SK-N-MC (cell line): Measurements from ENCODE around the gene MINDY4.

Experiments used
- EZH2 ChIP-seq: fragments of 200-600 bp; sonication (generic); IDR thresholded peaks from one replicate; pipeline ENCODE4 v1.6.1; 2017; ENCODE audit warnings: antibody characterized with exemption
- FOXP2 ChIP-seq: optimal IDR thresholded peaks from 2 replicates; pipeline ENCODE3; 2011; ENCODE audit warnings: mild to moderate bottlenecking, moderate library complexity; ENCODE audit not compliant: insufficient read depth; ENCODE audit errors: extremely low read length, control extremely low read depth

- TF ChIP-seq FOXP2 (no peak), EZH2 (no peak)
These were observed 150.6 kb downstream of the MINDY4 start for GRCh38 chr7:30921540-30922401.
